Transverse colon (tissue), 4 donors: Measurements from ENCODE around the gene COG5. TPM values are rescaled to one million over a fixed set of nuclear protein-coding genes. Genes with fewer than 3 reads are reported as not detected.

Source experiments
- DNase-seq: peaks from one replicate; pipeline ENCODE4 v3.0.0-alpha.2; 2019
- H3K27ac ChIP-seq, 4 donors: fragments of 200-600 bp; sonication (generic); 2 replicates each; pipeline ENCODE4 v1.5.1; 2016 to 2018; ENCODE audit warnings: inconsistent platforms in 4 of 4
- H3K27me3 ChIP-seq: fragments of 200-600 bp; sonication (generic); 2 replicates; pipeline ENCODE4 v1.5.1; 2017; ENCODE audit warnings: inconsistent platforms
- H3K36me3 ChIP-seq, 4 donors: fragments of 200-600 bp; sonication (generic); 2 replicates each; pipeline ENCODE4 v1.5.1; 2017 to 2019; ENCODE audit warnings: inconsistent platforms in 4 of 4
- H3K4me1 ChIP-seq, 4 donors: fragments of 200-600 bp; sonication (generic); 2 replicates each; pipeline ENCODE4 v1.5.1; 2017 to 2020; ENCODE audit warnings: inconsistent platforms in 4 of 4
- H3K4me3 ChIP-seq, 4 donors: fragments of 200-600 bp; sonication (generic); 1 replicate in 1 of 4; 2 replicates in 3 of 4; pipeline versions ENCODE4 v1.5.1 to v1.6.1; 2017 to 2019; ENCODE audit warnings: inconsistent platforms in 4 of 4
- H3K9me3 ChIP-seq, 2 donors: fragments of 200-600 bp; sonication (generic); 2 replicates each; pipeline ENCODE4 v1.5.1; 2017 to 2019; ENCODE audit warnings: inconsistent platforms in 2 of 2
- CTCF ChIP-seq, 5 experiments: fragments of 200-600 bp in 3 of 5; fragments of 450-650 bp in 2 of 5; sonication (generic) in 3 of 5; IDR thresholded peaks; 1 replicate in 2 of 5; 2 replicates in 3 of 5; pipeline ENCODE4 v1.5.1; 2016 to 2017; ENCODE audit warnings: antibody characterized with exemption in 5 of 5, inconsistent platforms in 3 of 5, mild to moderate bottlenecking in 2 of 5, moderate library complexity in 1 of 5
- EP300 ChIP-seq: sonication (generic); formaldehyde crosslinking; IDR thresholded peaks from one replicate; pipeline ENCODE4 v1.6.1; 2017; ENCODE audit warnings: antibody characterized with exemption, low read depth
- POLR2A ChIP-seq: fragments of 450-650 bp; IDR thresholded peaks from one replicate; pipeline ENCODE4 v1.6.1; 2016; ENCODE audit warnings: antibody characterized with exemption, mild to moderate bottlenecking, moderate library complexity
- POLR2AphosphoS5 ChIP-seq, 3 donors: sonication (generic); formaldehyde crosslinking; IDR thresholded peaks; one replicate each; pipeline ENCODE4 v1.6.1; 2016; ENCODE audit warnings: antibody characterized with exemption in 3 of 3
- WGBS, 2 donors: methylation state at CpG; one replicate each; pipeline ENCODE4 v1.1.5; 2018; ENCODE audit warnings: low coverage in 1 of 2; 5-methylcytosine and 5-hydroxymethylcytosine counted together
- in situ Hi-C, 4 donors: fragments of 200-750 bp; cut with MboI; loops; one replicate each; pipeline versions ENCODE4 v1.15.0 to v1.15.1; 2017; ENCODE audit warnings: low sequenced_read_pairs in 3 of 4, low pct_ligation_motif_present in 1 of 4, low pct_unique_long_range_greater_than_20kb in 1 of 4
- intact Hi-C: fragments of 100-400 bp; cut with DNase I; formaldehyde crosslinking; loops from one replicate; pipeline ENCODE4 v1.15.1; 2023; ENCODE audit warnings: low total_unique reads
- total RNA-seq, 4 donors: library from RNA; depleted of rRNA; stranded (reverse); fragments of >200 nt; gene quantifications; one replicate each; pipeline ENCODE4 v1.1.0, GENCODE V29; 2016

The COG5 gene
- total RNA-seq, 4 donors from 2014 or later = 15.7 to 48.2 (median 35.7) TPM

DNA sequence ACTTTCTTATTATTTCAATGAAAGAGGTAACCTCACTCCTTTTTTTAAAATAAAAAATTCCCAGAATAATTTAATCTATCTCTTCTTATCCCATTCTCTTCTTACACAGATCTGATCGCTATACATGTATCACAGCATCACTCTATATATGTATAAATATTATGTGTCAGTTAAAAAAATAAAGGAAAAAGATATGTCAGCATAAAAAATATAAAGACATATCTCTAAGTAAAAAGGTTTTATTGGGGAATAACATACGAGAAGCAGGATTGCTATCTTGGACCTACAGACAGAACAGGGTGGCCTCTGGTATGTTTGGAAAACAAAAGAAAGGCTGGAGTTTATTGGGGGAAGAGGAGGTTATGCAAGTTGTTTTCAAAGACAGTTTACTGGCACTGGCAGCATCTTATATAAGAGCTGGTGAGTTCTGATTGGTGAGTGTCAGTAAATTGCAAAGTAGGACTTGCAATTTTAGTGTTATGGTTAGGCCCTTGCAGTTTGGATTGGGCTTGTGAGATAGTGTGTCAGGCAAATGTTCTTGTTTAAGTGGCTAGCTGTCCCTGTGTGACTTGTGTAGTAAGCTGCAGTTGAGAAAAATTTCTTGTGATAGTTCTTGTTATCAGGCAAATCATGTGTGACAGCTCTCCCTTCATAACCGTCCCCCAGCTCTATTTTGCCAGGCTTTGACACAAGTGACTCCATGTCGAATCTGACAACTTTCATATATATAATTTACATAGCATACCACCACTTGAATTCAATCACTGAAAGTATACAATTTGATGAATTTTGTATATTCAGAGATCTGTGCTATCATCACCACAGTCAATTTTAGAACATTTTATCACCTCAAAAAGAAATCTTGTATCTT is 276.7 kb downstream of the COG5 start:
- no peaks in the 10 kb centered on the region for H3K9me3 ChIP-seq
- H3K4me3 ChIP-seq = no peak overlapping the region
- H3K27me3 ChIP-seq = no peaks in the 10 kb centered on the region
- no peaks in the 10 kb centered on the region for H3K4me1 ChIP-seq
- in situ Hi-C loops (no loop called here), intact Hi-C loops (no loop called here)
- TF ChIP-seq POLR2AphosphoS5 (IDR thresholded peaks at IDR 0.05) (no peak), CTCF (IDR thresholded peaks at IDR 0.05) (no peak), EP300 (no peak), POLR2A (no peak)
- no peak overlapping the region for H3K27ac ChIP-seq
- WGBS, 2 donors = 89 to 91% methylated on average over 2 to 4 of the region's 4 CpGs
- H3K36me3 ChIP-seq = peaks cover 0 to 11% (median 0%) of the 10 kb centered on the region in 4 donors
- no peak for DNase-seq

GRCh38 chr7:107284911-107285479 is 278.7 kb downstream of the COG5 start:
- Histone ChIP-seq H3K27ac (no peak overlapping the region), H3K36me3 (peaks cover 0 to 12% (median 0%) of the 10 kb centered on the region in 4 donors), H3K27me3 (no peaks in the 10 kb centered on the region), H3K4me1 (no peaks in the 10 kb centered on the region), H3K4me3 (no peak overlapping the region), H3K9me3 (no peaks in the 10 kb centered on the region)
- in situ Hi-C loops (no loop called here), intact Hi-C loops (no loop called here)
- DNase-seq = no peak
- WGBS, 2 donors = 83 to 92% methylated on average over 4 of the region's 4 CpGs
- TF ChIP-seq POLR2A (no peak), CTCF (IDR thresholded peaks at IDR 0.05) (no peak), POLR2AphosphoS5 (IDR thresholded peaks at IDR 0.05) (no peak), EP300 (no peak)

- in situ Hi-C loops = no loop called here
- TF ChIP-seq POLR2AphosphoS5 (IDR thresholded peaks at IDR 0.05) = no peak
- TF ChIP-seq EP300 = no peak
- no peak for TF ChIP-seq CTCF (IDR thresholded peaks at IDR 0.05)
- no peak for TF ChIP-seq POLR2A
- no peak for DNase-seq
Measured at GRCh38 chr7:107277331-107277730, 286.4 kb downstream of the COG5 start.

GRCh38 chr7:107276220-107276827 is 287.4 kb downstream of the COG5 start:
- TF ChIP-seq POLR2A (no peak), EP300 (no peak), POLR2AphosphoS5 (IDR thresholded peaks at IDR 0.05) (no peak), CTCF (IDR thresholded peaks at IDR 0.05) (no peak)
- no peak overlapping the region for H3K27ac ChIP-seq
- no peak overlapping the region for H3K4me3 ChIP-seq
- DNase-seq = no peak
- no peaks in the 10 kb centered on the region for H3K27me3 ChIP-seq
- 93 to 94% methylated on average over 2 to 4 of the region's 4 CpGs for whole genome bisulfite sequencing, 2 donors
- no peaks in the 10 kb centered on the region for H3K9me3 ChIP-seq
- H3K36me3 ChIP-seq = peaks cover 0 to 4% (median 0%) of the 10 kb centered on the region in 4 donors
- no peaks in the 10 kb centered on the region for H3K4me1 ChIP-seq
- intact Hi-C loops (no loop called here), in situ Hi-C loops (no loop called here)

More at GRCh38 chr7:107277331-107277730, 286.4 kb downstream of the COG5 start:
- Histone ChIP-seq H3K27me3 (no peaks in the 10 kb centered on the region), H3K4me3 (no peak overlapping the region), H3K4me1 (no peaks in the 10 kb centered on the region), H3K9me3 (no peaks in the 10 kb centered on the region), H3K27ac (no peak overlapping the region), H3K36me3 (peaks cover 0 to 8% (median 0%) of the 10 kb centered on the region in 4 donors)
- WGBS, 2 donors = 67 to 72% methylated on average over 2 of the region's 2 CpGs
- intact Hi-C loops = no loop called here
